Ascending aorta (tissue), 2 donors: ENCODE results near the gene JAM3. TPM values are rescaled to one million over a fixed set of nuclear protein-coding genes. Genes with fewer than 3 reads are reported as not detected.

ENCODE experiments used
- DNase-seq, 2 donors: peaks; one replicate each; pipeline ENCODE4 v3.0.0-alpha.2; 2019; ENCODE audit warnings: low spot score in 2 of 2
- H3K27ac ChIP-seq, 2 donors: fragments of 200-600 bp; sonication (generic); one replicate each; pipeline ENCODE4 v1.5.1; 2016 to 2017; ENCODE audit warnings: mild to moderate bottlenecking in 1 of 2
- H3K27me3 ChIP-seq: fragments of 200-600 bp; sonication (generic); one replicate; pipeline ENCODE4 v1.5.1; 2017
- H3K36me3 ChIP-seq, 2 donors: fragments of 200-600 bp; sonication (generic); one replicate each; pipeline ENCODE4 v1.5.1; 2016
- H3K4me1 ChIP-seq, 2 donors: fragments of 200-600 bp; sonication (generic); one replicate each; pipeline ENCODE4 v1.5.1; 2016 to 2017; ENCODE audit warnings: mild to moderate bottlenecking in 1 of 2
- H3K4me3 ChIP-seq, 2 donors: fragments of 200-600 bp; sonication (generic); one replicate each; pipeline ENCODE4 v1.5.1; 2016 to 2017; ENCODE audit warnings: mild to moderate bottlenecking in 1 of 2
- H3K9me3 ChIP-seq, 2 donors: fragments of 200-600 bp; sonication (generic); one replicate each; pipeline ENCODE4 v1.5.1; 2016
- CTCF ChIP-seq, 3 experiments: fragments of 200-600 bp in 2 of 3; fragments of 450-650 bp in 1 of 3; sonication (generic) in 2 of 3; IDR thresholded peaks; one replicate each; pipeline ENCODE4 v1.5.1; 2016 to 2019; ENCODE audit warnings: antibody characterized with exemption in 3 of 3, mild to moderate bottlenecking in 1 of 3, moderate library complexity in 1 of 3
- intact Hi-C: fragments of 100-400 bp; cut with DNase I; formaldehyde crosslinking; loops from one replicate; pipeline ENCODE4 v1.15.1; 2023
- total RNA-seq: library from RNA; depleted of rRNA; stranded (reverse); fragments of >200 nt; gene quantifications from one replicate; pipeline ENCODE4 v1.1.0, GENCODE V29; 2016

Gene JAM3
- total RNA-seq, 1 donor from 2014 or later, result 59.8 TPM

GRCh38 chr11:134060316-134060715, 8.6 kb upstream of the JAM3 start:
- no peak overlapping the region for H3K27ac ChIP-seq
- no peaks in the 10 kb centered on the region for H3K4me1 ChIP-seq
- no peak for DNase-seq
- H3K27me3 ChIP-seq, result no peaks in the 10 kb centered on the region
- TF ChIP-seq CTCF (IDR thresholded peaks at IDR 0.05), result no peak
- no peaks in the 10 kb centered on the region for H3K9me3 ChIP-seq
- H3K36me3 ChIP-seq, result no peaks in the 10 kb centered on the region
- no peak overlapping the region for H3K4me3 ChIP-seq
- intact Hi-C loops, result no loop called here

DNA sequence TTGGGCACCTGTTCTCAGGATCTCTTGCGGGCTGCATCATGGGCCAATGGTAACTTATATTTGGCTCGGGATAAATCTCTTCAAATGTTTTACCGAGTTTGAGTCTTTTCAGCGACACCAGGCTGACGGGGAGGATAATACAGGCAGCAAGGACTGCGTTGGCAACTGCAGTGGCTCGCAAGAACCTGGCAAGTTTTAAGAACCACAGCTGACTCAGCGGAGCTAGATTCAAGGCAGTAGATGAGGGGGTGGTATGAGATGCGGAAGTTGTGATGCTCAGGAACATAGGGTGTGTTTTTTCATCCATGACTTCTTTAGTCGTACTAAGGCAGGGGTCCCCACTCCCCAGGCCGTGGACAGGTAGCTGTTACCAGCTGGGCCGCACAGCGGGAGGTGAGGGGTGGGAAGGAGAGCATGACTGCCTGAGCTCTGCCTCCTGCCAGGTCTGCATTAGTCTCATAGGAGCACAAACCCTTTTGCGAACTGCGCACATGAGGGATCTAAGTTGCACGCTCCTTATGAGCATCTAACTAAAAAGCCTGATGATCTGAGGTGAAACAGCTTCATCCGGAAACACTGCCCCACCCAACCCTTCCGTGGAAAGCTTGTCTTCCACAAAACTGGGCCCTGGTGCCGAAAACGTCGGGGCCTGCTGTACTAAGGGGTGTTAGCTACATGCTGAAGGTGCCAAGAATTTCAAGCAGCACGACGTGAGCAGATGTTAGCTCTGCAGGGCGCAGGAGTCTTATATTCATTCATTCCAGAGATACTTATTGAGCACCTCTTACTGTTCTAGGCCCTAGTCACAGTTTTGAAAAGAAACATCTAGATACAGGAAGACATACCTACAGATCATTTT, 6.4 kb upstream of the JAM3 start:
- H3K27ac ChIP-seq, result no peak overlapping the region
- intact Hi-C loops, result no loop called here
- H3K36me3 ChIP-seq, result no peaks in the 10 kb centered on the region
- H3K9me3 ChIP-seq, result no peaks in the 10 kb centered on the region
- H3K27me3 ChIP-seq, result no peaks in the 10 kb centered on the region
- no peak overlapping the region for H3K4me3 ChIP-seq
- no peak for DNase-seq
- no peaks in the 10 kb centered on the region for H3K4me1 ChIP-seq
- TF ChIP-seq CTCF (IDR thresholded peaks at IDR 0.05), result no peak

DNA sequence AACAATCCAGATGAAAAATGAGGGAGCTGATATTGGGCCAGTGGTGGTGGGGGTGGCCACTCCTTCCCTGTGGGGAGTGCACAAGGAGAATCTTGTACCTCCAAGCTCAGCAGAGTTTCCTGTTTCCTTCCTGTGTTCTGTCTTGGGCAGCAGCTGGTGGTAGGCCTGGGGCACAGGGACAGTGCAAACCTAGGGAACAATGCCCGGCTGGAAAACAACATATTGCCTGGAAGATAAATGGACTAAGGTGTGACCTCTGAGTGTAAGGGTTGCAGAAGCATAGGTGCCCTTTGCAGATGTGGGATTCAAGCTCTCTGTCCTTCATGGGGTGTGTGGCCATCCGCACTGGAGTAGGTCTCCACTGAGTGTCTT, 5.8 kb upstream of the JAM3 start:
- no peak for TF ChIP-seq CTCF (IDR thresholded peaks at IDR 0.05)
- no peak overlapping the region for H3K27ac ChIP-seq
- no peaks in the 10 kb centered on the region for H3K4me1 ChIP-seq
- no peak for DNase-seq
- H3K9me3 ChIP-seq, result no peaks in the 10 kb centered on the region
- no peaks in the 10 kb centered on the region for H3K36me3 ChIP-seq
- no peak overlapping the region for H3K4me3 ChIP-seq
- intact Hi-C loops, result no loop called here
- no peaks in the 10 kb centered on the region for H3K27me3 ChIP-seq

- intact Hi-C loops, result no loop called here
- Histone ChIP-seq H3K27me3 (no peaks in the 10 kb centered on the region), H3K9me3 (no peaks in the 10 kb centered on the region), H3K36me3 (no peaks in the 10 kb centered on the region), H3K27ac (no peak overlapping the region), H3K4me3 (no peak overlapping the region), H3K4me1 (no peaks in the 10 kb centered on the region)
- DNase-seq, result no peak
- TF ChIP-seq CTCF (IDR thresholded peaks at IDR 0.05), result no peak
Measured at GRCh38 chr11:134063991-134064747, 4.7 kb upstream of the JAM3 start.

DNA sequence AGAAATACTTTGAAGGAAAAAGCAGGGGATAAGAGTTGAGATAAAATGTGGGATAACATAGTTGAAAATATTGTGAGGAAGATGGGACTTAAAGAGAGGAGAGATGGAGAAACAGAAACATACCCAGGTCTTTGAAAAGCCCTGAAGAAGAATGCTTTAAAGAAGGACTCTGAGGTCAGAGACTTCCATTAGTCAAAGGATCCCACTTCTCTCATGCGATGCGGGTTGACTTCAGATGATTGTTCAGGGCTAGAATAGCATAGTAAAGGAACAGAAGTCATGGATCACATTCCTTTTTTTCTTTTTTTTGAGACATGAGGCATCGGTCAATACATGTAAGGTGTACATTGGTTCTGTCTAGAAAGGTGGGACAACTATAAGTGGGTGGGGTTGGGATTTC, 3.5 kb upstream of the JAM3 start:
- intact Hi-C loops, result no loop called here
- DNase-seq, result no peak
- no peaks in the 10 kb centered on the region for H3K36me3 ChIP-seq
- H3K27me3 ChIP-seq, result no peaks in the 10 kb centered on the region
- peaks cover 0 to under 1% of the 10 kb centered on the region in 2 donors for H3K4me1 ChIP-seq
- no peaks in the 10 kb centered on the region for H3K9me3 ChIP-seq
- H3K27ac ChIP-seq, result no peak overlapping the region
- no peak for TF ChIP-seq CTCF (IDR thresholded peaks at IDR 0.05)
- H3K4me3 ChIP-seq, result no peak overlapping the region
